Stimulated activated CD8-positive, alpha-beta memory T cell treated with anti-CD3 and anti-CD28 coated beads, Interleukin-2, amount 100 ng/mL, for 1 hour (primary cell): ENCODE data around the gene CEP78.
"Not testable (repeated sequence)": the region's sequence is repeated elsewhere in the genome, so short reads cannot be mapped to it uniquely, and the experiment has no call there.

Experiments
- DNase-seq, 2 donors: peaks; one replicate each; pipeline ENCODE4 v3.0.0-alpha.2; 2020; ENCODE audit warnings: low read depth in 2 of 2

CEP78 gene

DNA sequence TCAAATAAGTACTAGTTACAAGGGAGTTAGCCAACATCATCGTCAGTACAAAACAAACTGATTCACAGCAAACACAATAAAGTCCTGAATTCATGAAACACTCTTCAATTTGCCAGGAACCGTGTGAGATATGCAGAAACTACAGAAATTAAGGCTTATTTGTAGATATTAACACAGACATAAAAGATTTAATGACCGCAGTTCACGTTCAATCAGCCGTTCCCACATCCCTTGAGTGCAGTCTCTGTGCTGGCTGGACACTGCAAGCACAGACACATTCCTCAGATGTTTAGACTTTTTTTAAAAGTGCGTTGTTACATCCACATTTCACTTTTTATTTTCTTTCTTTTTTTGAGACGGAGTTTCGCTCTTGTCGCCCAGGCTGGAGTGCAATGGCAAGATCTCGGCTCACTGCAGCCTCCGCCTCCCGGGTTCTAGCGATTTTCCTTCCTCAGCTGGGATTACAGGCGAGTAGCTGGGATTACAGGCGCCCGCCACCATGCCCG is 566 bp upstream of the CEP78 start:
- no peak for DNase-seq

DNA sequence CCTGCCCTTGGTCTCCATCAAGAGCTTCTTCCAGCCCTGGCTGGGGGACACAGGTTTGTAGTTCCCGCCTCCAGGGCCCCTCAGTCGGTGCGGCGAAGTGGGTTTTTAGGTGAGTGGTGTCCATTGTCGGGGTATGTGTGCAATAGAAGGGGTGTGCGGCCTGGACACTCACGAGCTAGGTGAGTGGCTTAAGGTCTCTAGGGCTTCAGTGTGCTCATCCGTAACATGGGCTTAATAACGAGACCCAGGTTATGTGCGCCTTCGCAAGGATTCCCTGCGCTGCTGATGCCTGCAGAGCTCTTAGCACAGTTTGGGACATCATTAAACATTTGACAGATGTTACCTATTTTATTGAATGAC is 656 bp downstream of the CEP78 start:
- no peak for DNase-seq

DNA sequence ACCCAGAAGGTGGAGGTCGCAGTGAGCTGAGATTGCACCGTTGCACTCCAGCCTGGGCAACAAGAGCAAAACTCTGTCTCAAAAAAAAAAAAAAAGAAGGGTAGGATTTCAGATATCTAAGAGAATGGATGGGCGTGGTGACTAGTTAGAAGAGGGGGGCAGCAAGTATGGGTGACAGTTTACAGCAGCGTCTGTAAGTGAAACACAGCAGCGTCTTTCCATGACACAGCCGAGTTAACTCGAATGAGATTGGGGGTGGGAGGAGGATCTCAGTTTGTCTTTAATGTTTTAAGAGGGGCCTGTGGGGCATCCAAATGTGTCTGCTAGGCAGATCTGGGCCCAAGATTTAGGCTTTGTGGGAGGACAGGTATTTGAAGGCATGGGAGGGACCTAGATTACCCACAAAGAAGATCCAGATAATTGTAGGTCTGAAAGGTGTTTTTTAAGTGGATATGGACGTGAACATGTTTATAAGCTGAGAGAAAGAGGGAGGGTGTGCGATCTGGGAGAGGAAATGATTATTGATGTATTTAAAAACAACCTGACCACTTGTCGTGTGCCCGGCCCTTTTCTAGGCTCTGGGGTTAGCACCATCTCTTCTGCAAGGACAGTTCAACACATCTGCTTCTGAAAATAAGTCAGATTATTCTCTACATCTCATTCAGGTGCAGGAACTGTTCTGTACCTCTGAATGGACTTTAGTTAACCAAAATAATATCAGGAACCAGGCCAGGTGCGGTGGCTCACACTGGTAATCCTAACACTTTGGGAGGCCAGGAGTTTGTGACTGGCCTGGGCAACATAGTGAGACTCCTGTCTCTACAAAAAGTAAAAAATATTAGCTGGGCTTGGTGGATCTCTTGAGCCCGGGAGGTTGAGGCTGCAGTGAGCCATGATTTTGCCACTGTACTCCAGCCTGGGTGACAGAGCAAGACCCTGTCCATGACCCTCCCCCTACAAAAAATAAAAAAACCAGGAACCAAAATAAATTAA is 2.5 kb downstream of the CEP78 start:
- DNase-seq: no peak

DNA sequence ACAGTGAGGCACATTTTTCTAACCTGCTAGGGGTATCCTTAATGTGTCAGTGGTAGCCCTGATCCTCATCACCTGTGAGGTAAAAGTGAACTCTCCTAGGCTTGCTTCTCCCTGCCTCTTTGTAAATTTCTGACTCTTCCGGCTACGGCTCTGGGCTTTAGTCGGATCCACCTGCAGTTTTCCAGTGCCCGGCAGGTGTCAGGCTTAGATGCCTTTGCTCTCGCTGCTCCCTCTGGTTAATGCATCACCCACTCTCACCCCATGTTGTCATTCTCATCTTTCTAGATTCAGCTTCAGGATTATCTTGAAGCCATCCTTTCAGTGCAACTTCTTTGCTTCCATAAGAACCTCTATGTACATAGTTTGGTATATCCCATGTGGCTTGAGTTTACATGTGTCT is 3.6 kb downstream of the CEP78 start:
- no peak for DNase-seq

DNA sequence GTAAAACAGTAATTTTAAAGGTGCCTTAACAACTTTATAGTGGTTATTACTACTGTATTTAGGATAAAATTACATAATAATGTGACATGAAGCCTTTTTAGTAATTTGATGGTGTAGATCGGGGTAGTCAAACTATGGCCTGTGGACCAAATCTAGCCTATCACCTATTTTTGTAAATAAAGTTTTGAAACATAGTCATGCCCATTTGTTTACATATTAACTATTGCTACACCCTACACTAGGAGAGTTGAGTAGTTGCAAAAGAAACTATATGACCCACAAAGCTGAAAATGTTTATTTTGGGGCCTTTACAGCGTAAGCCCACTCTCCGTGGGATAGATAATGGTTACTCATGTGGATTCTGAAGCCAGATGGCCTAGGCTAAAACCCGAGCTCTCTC is 6.2 kb downstream of the CEP78 start:
- no peak for DNase-seq

DNA sequence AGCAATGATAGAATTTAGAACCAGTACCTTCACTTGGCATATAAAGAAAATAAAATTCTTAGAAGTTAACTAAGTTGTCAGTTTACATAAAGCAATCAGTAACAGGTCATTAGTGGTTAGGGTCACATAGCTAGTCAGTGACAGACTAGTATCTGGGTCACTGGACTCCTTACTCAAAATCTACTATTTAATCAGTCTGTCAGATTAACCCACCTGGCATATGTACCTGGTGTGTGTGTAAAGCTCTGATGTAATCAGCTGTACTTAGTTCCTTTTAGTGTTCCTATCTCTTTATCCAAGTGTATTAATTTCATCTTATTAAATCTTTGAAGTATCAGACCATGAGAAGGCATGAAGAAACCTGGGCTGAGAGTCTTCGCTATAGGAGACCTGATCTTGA is 7.3 kb downstream of the CEP78 start:
- no peak for DNase-seq

DNA sequence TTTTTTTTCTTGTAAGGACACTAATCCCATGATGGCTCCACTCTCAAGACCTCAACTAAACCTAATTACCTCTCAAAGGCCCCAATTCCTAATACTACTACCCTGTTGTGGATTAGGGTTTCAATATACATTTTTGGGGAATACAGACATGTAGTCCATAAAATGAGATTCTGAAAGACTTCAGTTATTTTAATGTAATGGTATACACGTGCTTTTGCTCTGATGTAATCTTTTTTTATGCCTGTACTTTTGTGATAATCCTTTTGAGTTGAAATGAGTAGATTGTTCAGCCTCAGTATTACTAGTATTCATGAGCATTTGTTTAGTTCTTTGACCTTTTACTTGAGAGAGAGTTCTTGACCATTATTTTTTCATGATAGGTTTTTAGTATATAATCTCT is 9.5 kb downstream of the CEP78 start:
- DNase-seq: no peak

DNA sequence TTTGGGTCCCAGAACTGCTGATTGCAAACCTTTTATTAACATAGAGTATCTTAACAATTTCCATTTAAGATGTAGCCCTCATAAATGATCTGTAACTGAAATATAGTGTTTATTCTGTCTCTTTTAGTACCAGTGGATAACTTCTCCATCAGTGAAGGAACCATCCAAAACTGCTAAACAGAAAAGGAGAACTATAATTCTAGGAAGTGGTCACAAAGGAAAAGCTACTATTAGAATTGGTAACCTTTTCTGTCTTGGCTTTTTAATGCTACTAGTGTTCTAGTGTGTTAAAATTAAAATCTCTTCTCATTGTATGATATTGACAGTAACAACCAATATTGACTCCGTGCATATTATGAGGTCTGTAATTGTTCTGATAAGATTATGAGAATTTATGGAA is 12.8 kb downstream of the CEP78 start:
- no peak for DNase-seq

DNA sequence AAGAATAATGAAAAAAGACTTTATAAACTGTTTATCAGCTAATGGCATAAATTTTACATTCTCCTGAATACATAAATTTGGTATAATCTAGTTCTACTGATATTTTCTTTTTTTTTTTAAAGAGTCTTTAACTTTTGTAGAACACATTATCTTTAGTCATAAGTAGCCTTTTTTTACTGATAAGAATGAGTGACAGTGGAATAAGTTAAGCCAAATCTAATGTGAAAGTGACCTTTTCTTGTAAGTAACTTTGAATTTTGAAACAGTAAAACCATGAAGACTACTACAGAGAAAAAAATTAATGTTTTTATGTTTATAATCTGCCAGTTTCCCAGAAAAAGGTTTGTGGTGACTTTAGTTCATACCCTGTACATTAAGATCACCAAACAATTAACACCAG is 13.7 kb downstream of the CEP78 start:
- DNase-seq: no peak

DNA sequence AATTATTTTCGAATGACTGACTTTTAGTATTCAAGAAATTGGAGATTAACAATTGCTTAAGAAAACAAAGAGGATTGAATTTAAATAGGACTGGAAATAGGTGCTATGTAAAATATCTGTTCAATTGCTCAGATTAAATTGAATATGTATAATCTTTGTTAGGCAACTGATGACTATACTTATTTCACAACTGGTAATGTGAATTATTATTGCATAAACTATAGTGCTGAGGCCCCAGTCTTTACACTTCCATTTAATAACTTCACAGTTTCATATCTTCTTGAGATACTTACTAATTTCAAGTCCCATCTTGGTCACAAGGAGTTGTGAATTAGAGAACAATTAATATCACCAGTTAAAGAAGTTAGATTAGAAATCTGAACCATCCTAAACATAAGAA is 16.7 kb downstream of the CEP78 start:
- no peak for DNase-seq

DNA sequence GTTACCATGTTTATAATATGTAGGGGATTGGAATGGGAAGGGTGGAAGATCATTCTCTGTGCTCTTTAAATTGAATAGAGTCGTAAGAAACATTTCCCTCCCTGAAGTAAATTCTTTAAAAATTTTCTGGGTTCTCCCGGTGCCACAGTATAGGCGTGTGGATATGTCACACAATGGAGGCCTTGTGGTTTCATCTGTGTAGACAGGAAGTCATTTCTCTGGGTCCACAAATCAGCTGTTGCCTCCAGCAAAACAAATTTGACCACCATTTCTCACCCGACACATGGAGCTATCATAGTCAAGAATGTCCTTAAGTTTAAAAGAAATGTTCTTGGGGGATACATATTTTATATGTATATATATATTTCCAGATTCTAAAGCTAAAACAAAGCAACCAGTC is 17.4 kb downstream of the CEP78 start:
- no peak for DNase-seq

DNA sequence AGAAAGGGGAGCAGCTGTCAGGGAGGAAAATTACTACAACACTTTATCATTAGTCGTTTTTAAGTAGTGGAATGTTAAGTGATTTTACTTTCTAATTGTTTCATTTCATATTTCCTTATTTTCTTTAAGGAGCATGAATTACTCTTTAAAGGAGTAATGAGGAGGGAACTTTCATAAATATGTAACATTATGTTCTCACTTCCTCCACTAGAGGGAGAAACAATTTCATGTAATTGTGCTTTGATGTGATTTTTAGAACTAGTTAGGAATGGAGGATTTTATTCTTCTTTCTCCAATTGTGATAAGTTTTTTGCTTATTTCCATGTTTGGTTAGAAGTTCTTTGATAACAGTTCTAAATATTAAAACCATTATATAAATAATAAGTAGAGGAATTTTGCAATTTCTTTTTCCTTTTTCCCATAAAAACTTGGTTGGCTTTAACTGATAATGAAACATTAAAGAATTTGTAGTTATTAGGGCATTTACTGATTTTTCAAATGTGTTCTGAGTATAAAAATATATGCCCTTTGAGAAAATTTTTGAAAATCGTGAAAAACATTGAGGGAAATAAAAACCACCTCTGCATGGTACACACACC is 25.6 kb downstream of the CEP78 start:
- DNase-seq: no peak

DNA sequence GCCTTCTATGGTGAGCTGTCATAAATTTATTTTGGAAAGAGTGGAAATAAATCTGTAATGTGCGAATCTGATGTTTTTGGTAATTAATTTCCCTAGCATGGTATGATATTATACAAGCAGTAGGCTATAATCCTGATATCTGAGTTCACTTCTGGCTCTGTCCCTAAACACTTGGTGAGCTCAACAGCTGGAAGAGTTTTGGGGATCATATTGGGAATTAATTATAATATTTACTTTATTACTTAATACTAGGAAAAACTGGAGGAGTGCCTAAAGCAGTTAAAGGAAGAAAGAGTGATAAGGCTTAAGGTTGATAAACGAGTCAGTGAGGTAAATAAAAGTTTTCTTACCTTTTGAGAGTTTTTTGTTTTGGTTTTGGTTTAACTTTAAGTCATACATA is 26.8 kb downstream of the CEP78 start:
- DNase-seq: no peak

DNA sequence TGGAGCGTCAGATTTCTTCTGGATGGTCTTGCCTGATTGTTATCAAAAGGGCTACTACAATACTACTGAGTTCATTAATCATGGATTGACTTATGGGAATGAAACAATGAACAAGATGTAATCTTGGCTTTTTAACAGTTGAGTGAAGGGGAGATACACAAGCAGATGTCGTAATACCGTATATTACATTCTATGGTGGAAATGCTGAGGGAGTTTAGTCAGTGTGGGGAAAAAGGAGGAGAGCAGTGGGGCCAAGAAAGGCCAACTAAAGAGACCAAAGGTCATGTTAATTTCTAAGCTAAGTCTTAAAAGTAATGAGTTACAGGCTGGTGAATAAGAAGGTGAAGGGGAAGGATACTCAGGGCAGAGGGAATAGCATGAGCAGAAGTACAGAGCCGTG is 32.0 kb downstream of the CEP78 start:
- DNase-seq: no peak

DNA sequence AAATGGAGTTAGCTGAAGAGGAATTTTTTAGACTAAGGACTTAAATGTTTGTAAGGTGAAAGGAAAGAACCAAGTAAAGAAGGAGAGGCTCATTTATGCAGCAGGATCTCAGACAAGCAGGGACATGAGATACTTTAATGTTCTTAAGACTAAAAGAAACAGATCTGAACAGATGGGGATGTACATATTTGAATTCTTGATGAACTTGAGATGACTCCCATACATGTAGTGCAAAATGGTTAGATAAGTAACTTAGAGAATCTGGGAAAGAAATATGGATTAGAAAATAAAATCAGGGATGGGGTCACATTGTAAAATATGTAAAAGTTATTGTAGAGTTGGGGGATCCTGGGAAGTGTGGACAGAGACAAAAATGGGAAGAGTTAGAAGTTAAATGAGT is 33.9 kb downstream of the CEP78 start:
- no peak for DNase-seq

DNA sequence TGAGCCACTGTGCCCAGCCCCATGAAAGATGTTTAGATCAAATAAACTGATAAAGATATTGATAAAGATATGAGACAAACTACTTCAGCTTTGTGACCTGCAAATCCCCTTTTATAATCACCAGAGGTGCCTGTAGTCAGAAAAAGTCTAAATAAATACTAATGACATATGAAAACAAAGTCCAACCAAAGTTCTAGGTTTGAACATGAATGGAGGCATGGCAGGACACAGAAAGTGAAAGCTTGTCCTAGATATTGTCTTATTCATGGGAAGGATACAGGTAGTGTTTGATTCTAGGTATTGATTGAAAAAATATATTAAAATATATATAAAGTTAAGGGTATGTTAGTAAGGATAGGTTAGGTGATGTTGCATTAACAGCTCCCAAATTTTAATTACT is 36.4 kb downstream of the CEP78 start:
- no peak for DNase-seq

DNA sequence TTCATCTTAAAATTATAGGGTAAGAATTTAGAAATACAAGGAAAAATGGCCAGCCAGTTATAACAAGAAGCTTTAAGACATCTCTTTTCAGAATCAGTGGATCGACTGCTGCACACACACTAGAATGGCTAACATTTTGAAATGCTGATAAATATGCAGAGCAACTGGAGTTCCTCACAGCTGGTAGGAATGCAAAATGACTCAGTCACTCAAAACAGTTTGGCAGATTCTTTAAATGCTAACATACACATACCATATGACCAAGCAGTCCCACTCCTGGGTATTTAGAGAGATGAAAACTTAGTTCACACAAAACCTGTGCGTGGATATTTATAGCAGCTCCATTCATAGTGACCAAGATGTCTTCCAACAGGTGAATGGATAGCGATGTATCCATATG is 37.9 kb downstream of the CEP78 start:
- no peak for DNase-seq

DNA sequence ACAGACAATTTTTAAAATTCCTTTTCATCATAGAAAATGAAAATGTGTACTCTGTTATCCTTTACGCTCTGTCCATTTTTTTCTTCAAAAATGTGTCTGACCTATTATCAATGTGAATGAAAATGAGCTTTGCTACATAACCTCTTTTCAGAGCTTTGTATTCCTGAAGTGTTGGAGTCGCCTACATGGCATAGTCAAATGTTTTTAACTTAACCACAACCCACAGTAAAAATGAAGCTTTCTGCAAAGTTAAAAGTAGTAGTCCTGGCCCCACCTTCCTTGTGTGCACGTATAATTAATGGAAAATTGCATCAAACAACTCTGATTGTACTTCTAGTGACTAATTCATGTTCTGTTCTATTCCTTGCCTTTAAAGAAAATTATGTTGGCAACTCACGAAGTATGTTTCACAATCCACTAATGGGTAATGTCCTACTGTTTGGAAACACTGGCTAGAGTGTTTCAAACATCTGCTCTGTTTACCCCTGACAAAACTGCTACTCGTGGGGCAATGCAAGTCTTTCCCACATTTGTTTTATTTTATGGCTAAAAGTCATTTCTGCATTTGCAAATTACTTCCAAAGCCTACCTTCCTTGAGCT is 42.4 kb downstream of the CEP78 start:
- DNase-seq: no peak

DNA sequence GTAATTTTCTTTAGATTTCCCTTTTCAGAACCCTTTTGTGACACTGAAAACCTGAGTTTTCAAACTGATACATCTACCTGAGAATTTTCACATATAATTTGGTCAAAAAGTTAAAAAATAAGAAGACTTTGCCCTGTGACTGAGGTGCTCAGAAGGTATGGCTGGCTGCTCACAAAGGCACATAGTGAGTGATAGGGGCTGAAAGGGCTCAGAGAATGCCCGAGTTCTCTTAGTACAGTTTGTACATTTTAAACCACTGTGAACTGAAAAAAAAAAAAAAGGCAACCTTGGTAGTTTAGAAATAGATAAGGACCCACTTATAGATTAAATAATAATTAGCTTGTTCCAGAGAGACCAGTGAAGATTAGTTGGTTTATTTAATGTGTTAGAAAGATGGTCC is 42.9 kb downstream of the CEP78 start:
- no peak for DNase-seq

DNA sequence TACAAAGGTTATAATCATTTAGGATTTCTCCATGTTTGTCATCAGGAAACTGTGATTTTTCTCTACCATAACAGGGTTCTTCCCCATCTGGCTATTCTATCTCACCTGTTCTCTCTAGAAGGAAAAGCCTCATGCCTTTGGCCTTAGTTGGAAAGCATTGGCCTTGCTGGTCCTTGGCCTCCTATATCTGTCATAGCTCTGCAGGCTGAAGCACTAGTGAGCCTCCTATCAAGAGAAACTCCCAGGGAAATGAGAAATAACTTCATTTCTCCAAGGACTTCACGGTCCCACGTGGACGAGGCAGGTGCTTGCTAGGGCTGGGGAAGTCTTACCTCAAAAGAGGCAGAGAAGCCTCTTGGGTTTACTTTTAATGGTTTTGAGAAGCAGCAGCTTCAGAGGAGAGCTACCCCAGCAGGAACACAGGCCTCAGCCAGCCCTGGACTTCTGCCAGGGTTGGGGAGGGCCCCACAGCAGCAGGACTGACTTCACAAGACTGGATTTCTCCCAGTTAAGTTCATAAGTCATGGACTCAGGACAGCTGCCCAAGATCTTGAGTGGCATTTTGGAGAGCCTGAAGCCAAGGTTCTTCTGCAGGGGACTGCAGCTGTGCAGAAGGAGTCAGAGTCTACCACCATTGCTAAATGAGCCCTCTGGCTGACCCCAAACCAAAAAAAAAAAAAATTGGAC is 45.2 kb downstream of the CEP78 start:
- DNase-seq: no peak

DNA sequence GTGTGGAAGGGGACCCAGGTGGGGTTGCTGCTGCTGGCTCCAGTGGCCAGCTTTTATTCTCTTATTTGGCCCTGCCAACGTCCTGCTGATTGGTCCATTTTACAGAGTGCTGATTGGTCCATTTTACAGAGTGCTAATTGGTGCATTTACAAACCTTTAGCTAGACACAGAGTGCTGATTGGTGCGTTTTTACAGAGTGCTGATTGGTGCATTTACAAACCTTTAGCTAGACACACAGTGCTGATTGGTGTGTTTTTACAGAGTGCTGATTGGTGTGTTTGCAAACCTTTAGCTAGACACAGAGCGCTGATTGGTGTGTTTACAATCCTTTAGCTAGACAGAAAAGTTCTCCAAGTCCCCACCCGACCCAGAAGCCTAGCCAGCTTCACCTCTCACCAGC is 48.3 kb downstream of the CEP78 start:
- DNase-seq: not testable (repeated sequence)

DNA sequence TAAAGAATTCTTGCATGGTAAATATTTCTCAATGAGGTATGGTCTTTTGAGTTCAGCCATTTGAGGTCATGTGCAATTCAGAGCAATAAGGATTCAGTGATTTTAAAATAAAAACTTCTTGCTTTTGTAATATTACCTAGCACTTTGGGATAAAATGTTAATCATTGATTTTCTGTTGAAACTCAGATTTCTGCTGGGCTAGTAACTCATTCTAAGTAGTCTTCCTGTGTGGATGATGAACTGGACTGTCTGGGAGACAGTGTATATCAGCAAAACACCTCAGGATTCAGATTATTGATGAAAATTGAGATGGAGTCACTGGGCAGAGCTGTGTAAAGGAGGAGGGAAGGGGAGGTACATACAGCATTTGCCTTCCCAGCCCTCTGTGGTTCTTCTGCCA is 50.2 kb downstream of the CEP78 start:
- DNase-seq: no peak
